ENCODE measurements around the gene EEA1.

- TF ChIP-seq CTCF (conservative IDR thresholded peaks at IDR 0.05; ENCODE audit: low read depth, low read length) (no peak), EZH2 (IDR thresholded peaks at IDR 0.05; ENCODE audit: borderline replicate concordance, low read depth, low read length, poor library complexity, severe bottlenecking) (no peak)
Observed at GRCh38 chr12:92786045-92786444, 143.1 kb downstream of the EEA1 start.

Measured in A673 (cell line).